ENCODE results near the gene CAMK2N1. TPM values are rescaled to one million over a fixed set of nuclear protein-coding genes. Genes with fewer than 3 reads are reported as not detected.
"Not testable (repeated sequence)": the region's sequence is repeated elsewhere in the genome, so short reads cannot be mapped to it uniquely, and the experiment has no call there.

Gene CAMK2N1
- total RNA-seq, 1 experiment from 2014 or later, result 0.41 TPM

- CTCF ChIA-PET, result no interaction called here
- intact Hi-C loops (cut with micrococcal nuclease; ENCODE audit: unreplicated experiment), result no loop called here
- TF ChIP-seq EZH2 (IDR thresholded peaks at IDR 0.05; ENCODE audit: borderline replicate concordance, low read depth, low read length, poor library complexity, severe bottlenecking), result no peak
- TF ChIP-seq CTCF (conservative IDR thresholded peaks at IDR 0.05; ENCODE audit: low read depth, low read length), result no peak
- no TSS peak for BruUV-seq (replicated peaks)
- H3K4me1 ChIP-seq (ENCODE audit: insufficient read depth, low read length, poor library complexity, severe bottlenecking), result peaks cover 6% of the 10 kb centered on the region
- POLR2A ChIA-PET (ENCODE audit: low non-redundant PET), result no interaction called here
- H3K27ac ChIP-seq (ENCODE audit: low read depth, low read length, poor library complexity, severe bottlenecking), result no peak overlapping the region
- H3K9me3 ChIP-seq (ENCODE audit: low read depth, low read length, poor library complexity, severe bottlenecking), result no peaks in the 10 kb centered on the region
- no peak overlapping the region for H3K4me3 ChIP-seq (ENCODE audit: low read depth, low read length, poor library complexity, severe bottlenecking)
- no peak for DNase-seq (ENCODE audit: low spot score)
- peaks cover 32% of the 10 kb centered on the region for H3K36me3 ChIP-seq (ENCODE audit: insufficient read depth, low read length, poor library complexity, severe bottlenecking)
- H3K27me3 ChIP-seq (replicated peaks; ENCODE audit: insufficient read depth, low read depth, low read length, poor library complexity), result no peaks in the 10 kb centered on the region
These were observed 11.5 kb upstream of the CAMK2N1 start for GRCh38 chr1:20497506-20497905.

- POLR2A ChIA-PET (ENCODE audit: low non-redundant PET); CTCF ChIA-PET; H3K9me3 ChIP-seq (ENCODE audit: low read depth, low read length, poor library complexity, severe bottlenecking); BruUV-seq (replicated peaks); H3K27me3 ChIP-seq (replicated peaks; ENCODE audit: insufficient read depth, low read depth, low read length, poor library complexity); H3K4me3 ChIP-seq (ENCODE audit: low read depth, low read length, poor library complexity, severe bottlenecking); DNase-seq (ENCODE audit: low spot score); intact Hi-C loops (cut with micrococcal nuclease; ENCODE audit: unreplicated experiment); H3K27ac ChIP-seq (ENCODE audit: low read depth, low read length, poor library complexity, severe bottlenecking); H3K4me1 ChIP-seq (ENCODE audit: insufficient read depth, low read length, poor library complexity, severe bottlenecking): not testable (repeated sequence)
- H3K36me3 ChIP-seq (ENCODE audit: insufficient read depth, low read length, poor library complexity, severe bottlenecking), result peaks cover 28% of the 10 kb centered on the region
These were observed 10.8 kb upstream of the CAMK2N1 start for GRCh38 chr1:20496725-20497383.

GRCh38 chr1:20496241-20496661 lies 10.2 kb upstream of the CAMK2N1 start:
- Histone ChIP-seq H3K4me3 (ENCODE audit: low read depth, low read length, poor library complexity, severe bottlenecking) (no peak overlapping the region), H3K27me3 (replicated peaks; ENCODE audit: insufficient read depth, low read depth, low read length, poor library complexity) (no peaks in the 10 kb centered on the region), H3K36me3 (ENCODE audit: insufficient read depth, low read length, poor library complexity, severe bottlenecking) (peaks cover 22% of the 10 kb centered on the region), H3K9me3 (ENCODE audit: low read depth, low read length, poor library complexity, severe bottlenecking) (no peaks in the 10 kb centered on the region), H3K4me1 (ENCODE audit: insufficient read depth, low read length, poor library complexity, severe bottlenecking) (peaks cover 6% of the 10 kb centered on the region), H3K27ac (ENCODE audit: low read depth, low read length, poor library complexity, severe bottlenecking) (no peak overlapping the region)
- POLR2A ChIA-PET (ENCODE audit: low non-redundant PET), result no interaction called here
- CTCF ChIA-PET, result no interaction called here
- no peak for TF ChIP-seq EZH2 (IDR thresholded peaks at IDR 0.05; ENCODE audit: borderline replicate concordance, low read depth, low read length, poor library complexity, severe bottlenecking)
- TF ChIP-seq CTCF (conservative IDR thresholded peaks at IDR 0.05; ENCODE audit: low read depth, low read length), result no peak
- DNase-seq (ENCODE audit: low spot score), result no peak
- no TSS peak for BruUV-seq (replicated peaks)
- intact Hi-C loops (cut with micrococcal nuclease; ENCODE audit: unreplicated experiment), result no loop called here

GRCh38 chr1:20495661-20496060 lies 9.7 kb upstream of the CAMK2N1 start:
- intact Hi-C loops (cut with micrococcal nuclease; ENCODE audit: unreplicated experiment), result no loop called here
- Histone ChIP-seq H3K36me3 (ENCODE audit: insufficient read depth, low read length, poor library complexity, severe bottlenecking) (peaks cover 16% of the 10 kb centered on the region), H3K9me3 (ENCODE audit: low read depth, low read length, poor library complexity, severe bottlenecking) (no peaks in the 10 kb centered on the region), H3K4me3 (ENCODE audit: low read depth, low read length, poor library complexity, severe bottlenecking) (no peak overlapping the region), H3K27me3 (replicated peaks; ENCODE audit: insufficient read depth, low read depth, low read length, poor library complexity) (no peaks in the 10 kb centered on the region), H3K27ac (ENCODE audit: low read depth, low read length, poor library complexity, severe bottlenecking) (no peak overlapping the region), H3K4me1 (ENCODE audit: insufficient read depth, low read length, poor library complexity, severe bottlenecking) (peaks cover 6% of the 10 kb centered on the region)
- no peak for TF ChIP-seq CTCF (conservative IDR thresholded peaks at IDR 0.05; ENCODE audit: low read depth, low read length)
- TF ChIP-seq EZH2 (IDR thresholded peaks at IDR 0.05; ENCODE audit: borderline replicate concordance, low read depth, low read length, poor library complexity, severe bottlenecking), result no peak
- no TSS peak for BruUV-seq (replicated peaks)
- ChIA-PET POLR2A (ENCODE audit: low non-redundant PET) (no interaction called here), CTCF (interaction anchor here (1.6 kb wide), 1 partner anchor 279 kb away, joined by 5 read pairs; no protein-coding TSS in a partner anchor)
- DNase-seq (ENCODE audit: low spot score), result no peak
